GM23338 (cell line): ENCODE measurements around the gene ZFYVE28. TPM values are rescaled to one million over a fixed set of nuclear protein-coding genes. Genes with fewer than 3 reads are reported as not detected.

ENCODE experiments used
- ATAC-seq: fragments of 200-7000 bp; cut with Tn5 transposase; 3 replicates; pipeline ENCODE4 v1.9.1; 2020
- DNase-seq: peaks from one replicate; pipeline ENCODE4 v3.0.0-alpha.2; 2015; ENCODE audit warnings: low spot score
- H2AFZ ChIP-seq: fragments of 200-600 bp; sonication (generic); 2 replicates; pipeline ENCODE4 v1.8.0; 2016; ENCODE audit warnings: antibody characterized with exemption, mild to moderate bottlenecking, moderate library complexity
- H3F3A ChIP-seq: fragments of 200-600 bp; sonication (generic); replicated peaks from 2 replicates; pipeline ENCODE4 v1.8.0; 2017; ENCODE audit warnings: antibody characterized with exemption, mixed run types, low read depth
- H3K27ac ChIP-seq: fragments of 200-600 bp; sonication (generic); 2 replicates; pipeline ENCODE4 v1.6.1; 2016; ENCODE audit warnings: low read depth
- H3K27me3 ChIP-seq: fragments of 200-600 bp; sonication (generic); 2 replicates; pipeline ENCODE4 v1.8.0; 2016; ENCODE audit warnings: mild to moderate bottlenecking, mixed run types, moderate library complexity; ENCODE audit not compliant: insufficient read depth
- H3K36me3 ChIP-seq: fragments of 200-600 bp; sonication (generic); 2 replicates; pipeline ENCODE4 v1.8.0; 2016; ENCODE audit warnings: mild to moderate bottlenecking; ENCODE audit not compliant: insufficient read depth
- H3K4me1 ChIP-seq: fragments of 200-600 bp; sonication (generic); 2 replicates; pipeline ENCODE4 v1.8.0; 2016; ENCODE audit warnings: mild to moderate bottlenecking, moderate library complexity; ENCODE audit not compliant: insufficient read depth
- H3K4me2 ChIP-seq: fragments of 200-600 bp; sonication (generic); 2 replicates; pipeline ENCODE4 v1.7.1; 2017; ENCODE audit warnings: mixed run types
- H3K4me3 ChIP-seq: fragments of 200-600 bp; sonication (generic); 2 replicates; pipeline ENCODE4 v1.6.1; 2016; ENCODE audit warnings: mixed run types
- H3K79me2 ChIP-seq: fragments of 200-600 bp; sonication (generic); replicated peaks from 2 replicates; pipeline ENCODE4 v1.8.0; 2017; ENCODE audit warnings: mild to moderate bottlenecking; ENCODE audit not compliant: insufficient read depth
- H3K9me2 ChIP-seq: fragments of 200-600 bp; sonication (generic); 2 replicates; pipeline ENCODE4 v1.8.0; 2017; ENCODE audit not compliant: insufficient read depth
- H4K20me1 ChIP-seq: fragments of 200-600 bp; sonication (generic); replicated peaks from 2 replicates; pipeline ENCODE4 v1.8.0; 2017; ENCODE audit warnings: mild to moderate bottlenecking; ENCODE audit not compliant: insufficient read depth
- H3K27ac Mint-ChIP-seq: 2 replicates; pipeline ENCODE4 v1.8.0; 2020; ENCODE audit warnings: inconsistent platforms, mild to moderate bottlenecking, moderate library complexity, mixed read lengths
- H3K27me3 Mint-ChIP-seq: 3 replicates; pipeline ENCODE4 v1.8.0; 2022; ENCODE audit warnings: low read depth, mild to moderate bottlenecking, moderate library complexity, mixed read lengths, inconsistent platforms; ENCODE audit not compliant: insufficient read depth, poor library complexity
- H3K36me3 Mint-ChIP-seq: 3 replicates; pipeline ENCODE4 v1.8.0; 2021; ENCODE audit warnings: low read depth, mild to moderate bottlenecking, inconsistent platforms, moderate library complexity, mixed read lengths
- H3K4me1 Mint-ChIP-seq: 3 replicates; pipeline ENCODE4 v1.8.0; 2020; ENCODE audit warnings: mild to moderate bottlenecking, inconsistent platforms, mixed read lengths
- H3K4me3 Mint-ChIP-seq: 3 replicates; pipeline ENCODE4 v1.8.0; 2021; ENCODE audit warnings: moderate library complexity, mild to moderate bottlenecking, inconsistent platforms, mixed read lengths
- H3K9me3 Mint-ChIP-seq: 3 replicates; pipeline ENCODE4 v1.8.0; 2020; ENCODE audit warnings: moderate library complexity, mild to moderate bottlenecking, inconsistent platforms, mixed read lengths
- CREB1 ChIP-seq: fragments of 250-450 bp; sonication (Bioruptor Pico); IDR thresholded peaks from 2 replicates; pipeline ENCODE4 v1.5.0; 2020; ENCODE audit warnings: low read depth, mild to moderate bottlenecking, moderate library complexity
- EZH2 ChIP-seq: fragments of 200-600 bp; sonication (generic); IDR thresholded peaks from one replicate; pipeline ENCODE4 v1.8.0; 2017; ENCODE audit warnings: antibody characterized with exemption, mild to moderate bottlenecking, low read depth; ENCODE audit not compliant: unreplicated experiment
- EZH2phosphoT487 ChIP-seq: fragments of 200-600 bp; sonication (generic); IDR thresholded peaks from one replicate; pipeline ENCODE4 v1.8.1; 2018; ENCODE audit warnings: antibody characterized with exemption; ENCODE audit not compliant: unreplicated experiment
- polyA plus RNA-seq: library from polyadenylated mRNA; unstranded; fragments of >200 nt; fragmentation: Nextera tagmentation; extraction: Ambion mirVana; gene quantifications from 2 replicates; pipeline ENCODE4 v1.2.1, GENCODE V29; 2016
- total RNA-seq: library from RNA; depleted of rRNA; stranded (reverse); fragments of >200 nt; shearing (Covaris generic); gene quantifications from 2 replicates; pipeline ENCODE4 v1.2.3, GENCODE V29; 2014
- TF ChIP-seq, protein P1 (sequence below): IDR thresholded peaks from one replicate; pipeline ENCODE4 v1.6.1; 2018; ENCODE audit warnings: antibody characterized with exemption; ENCODE audit not compliant: unreplicated experiment
- TF ChIP-seq, protein P2 (sequence below): fragments of 250-450 bp; sonication (Bioruptor Pico); IDR thresholded peaks from 2 replicates; pipeline ENCODE4 v1.5.0; 2020; ENCODE audit warnings: mild to moderate bottlenecking, moderate library complexity
- TF ChIP-seq, protein P3 (sequence below), 2 experiments: fragments of 200-600 bp in 1 of 2; sonication (generic) in 1 of 2; conservative IDR thresholded peaks; 2 replicates each; pipeline versions ENCODE4 v1.5.1 to v1.6.1; 2016 to 2017; ENCODE audit warnings: antibody characterized with exemption in 2 of 2, low read depth in 2 of 2, mild to moderate bottlenecking in 2 of 2, moderate library complexity in 1 of 2

Gene ZFYVE28
- total and polyA plus RNA-seq, 2 experiments from 2014 or later, result 2.6 to 4.6 TPM

DNA sequence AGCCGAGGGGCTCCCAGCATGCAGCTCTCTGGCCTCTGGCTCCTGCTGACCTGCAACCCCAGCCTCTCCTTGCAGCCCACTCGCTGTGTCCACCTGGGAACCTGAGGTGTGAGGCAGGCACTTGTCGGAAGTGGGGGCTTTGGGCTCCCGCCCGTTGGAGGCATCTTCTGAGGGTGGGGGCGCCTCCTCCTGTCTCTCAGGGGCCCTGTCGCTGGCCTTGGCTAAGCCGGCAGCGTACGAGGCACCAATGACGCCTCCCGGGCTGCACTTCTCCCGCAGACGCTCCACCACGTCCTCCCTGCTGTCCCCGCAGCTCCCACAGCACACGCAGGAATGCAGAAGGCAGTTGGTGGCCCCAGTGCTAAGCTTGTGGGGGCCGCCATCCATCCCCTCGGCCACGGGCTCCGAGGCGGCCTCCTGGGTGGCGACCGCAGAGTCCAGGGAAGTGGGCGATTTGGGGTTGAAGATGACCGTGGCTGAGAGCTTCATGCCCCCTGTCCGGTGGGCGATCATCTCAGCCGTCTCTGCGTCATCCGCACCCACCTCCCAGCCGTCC is 114.0 kb downstream of the ZFYVE28 start:
- H3K36me3 Mint-ChIP-seq, result peaks cover 6% of the 10 kb centered on the region; the same call in 2 of the 3 replicates
- no peaks in the 10 kb centered on the region for H4K20me1 ChIP-seq
- no peak overlapping the region for H3K27ac ChIP-seq
- peaks cover 7% of the 10 kb centered on the region for H3K27me3 Mint-ChIP-seq
- H3K9me3 Mint-ChIP-seq, result peaks cover 22% of the 10 kb centered on the region
- H3F3A ChIP-seq, result no peaks in the 10 kb centered on the region
- H3K9me2 ChIP-seq, result no peaks in the 10 kb centered on the region
- H3K79me2 ChIP-seq, result no peaks in the 10 kb centered on the region
- peaks cover 2% of the 10 kb centered on the region; the same call in 1 of the 3 replicates for H3K4me1 Mint-ChIP-seq
- H3K4me1 ChIP-seq, result no peaks in the 10 kb centered on the region
- no peak overlapping the region for H3K4me2 ChIP-seq
- TF ChIP-seq, protein P1, sequence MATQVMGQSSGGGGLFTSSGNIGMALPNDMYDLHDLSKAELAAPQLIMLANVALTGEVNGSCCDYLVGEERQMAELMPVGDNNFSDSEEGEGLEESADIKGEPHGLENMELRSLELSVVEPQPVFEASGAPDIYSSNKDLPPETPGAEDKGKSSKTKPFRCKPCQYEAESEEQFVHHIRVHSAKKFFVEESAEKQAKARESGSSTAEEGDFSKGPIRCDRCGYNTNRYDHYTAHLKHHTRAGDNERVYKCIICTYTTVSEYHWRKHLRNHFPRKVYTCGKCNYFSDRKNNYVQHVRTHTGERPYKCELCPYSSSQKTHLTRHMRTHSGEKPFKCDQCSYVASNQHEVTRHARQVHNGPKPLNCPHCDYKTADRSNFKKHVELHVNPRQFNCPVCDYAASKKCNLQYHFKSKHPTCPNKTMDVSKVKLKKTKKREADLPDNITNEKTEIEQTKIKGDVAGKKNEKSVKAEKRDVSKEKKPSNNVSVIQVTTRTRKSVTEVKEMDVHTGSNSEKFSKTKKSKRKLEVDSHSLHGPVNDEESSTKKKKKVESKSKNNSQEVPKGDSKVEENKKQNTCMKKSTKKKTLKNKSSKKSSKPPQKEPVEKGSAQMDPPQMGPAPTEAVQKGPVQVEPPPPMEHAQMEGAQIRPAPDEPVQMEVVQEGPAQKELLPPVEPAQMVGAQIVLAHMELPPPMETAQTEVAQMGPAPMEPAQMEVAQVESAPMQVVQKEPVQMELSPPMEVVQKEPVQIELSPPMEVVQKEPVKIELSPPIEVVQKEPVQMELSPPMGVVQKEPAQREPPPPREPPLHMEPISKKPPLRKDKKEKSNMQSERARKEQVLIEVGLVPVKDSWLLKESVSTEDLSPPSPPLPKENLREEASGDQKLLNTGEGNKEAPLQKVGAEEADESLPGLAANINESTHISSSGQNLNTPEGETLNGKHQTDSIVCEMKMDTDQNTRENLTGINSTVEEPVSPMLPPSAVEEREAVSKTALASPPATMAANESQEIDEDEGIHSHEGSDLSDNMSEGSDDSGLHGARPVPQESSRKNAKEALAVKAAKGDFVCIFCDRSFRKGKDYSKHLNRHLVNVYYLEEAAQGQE, result no peak
- TF ChIP-seq EZH2phosphoT487 (no peak), CREB1 (CRISPR knock-in tag) (no peak), EZH2 (no peak)
- TF ChIP-seq, protein P2, sequence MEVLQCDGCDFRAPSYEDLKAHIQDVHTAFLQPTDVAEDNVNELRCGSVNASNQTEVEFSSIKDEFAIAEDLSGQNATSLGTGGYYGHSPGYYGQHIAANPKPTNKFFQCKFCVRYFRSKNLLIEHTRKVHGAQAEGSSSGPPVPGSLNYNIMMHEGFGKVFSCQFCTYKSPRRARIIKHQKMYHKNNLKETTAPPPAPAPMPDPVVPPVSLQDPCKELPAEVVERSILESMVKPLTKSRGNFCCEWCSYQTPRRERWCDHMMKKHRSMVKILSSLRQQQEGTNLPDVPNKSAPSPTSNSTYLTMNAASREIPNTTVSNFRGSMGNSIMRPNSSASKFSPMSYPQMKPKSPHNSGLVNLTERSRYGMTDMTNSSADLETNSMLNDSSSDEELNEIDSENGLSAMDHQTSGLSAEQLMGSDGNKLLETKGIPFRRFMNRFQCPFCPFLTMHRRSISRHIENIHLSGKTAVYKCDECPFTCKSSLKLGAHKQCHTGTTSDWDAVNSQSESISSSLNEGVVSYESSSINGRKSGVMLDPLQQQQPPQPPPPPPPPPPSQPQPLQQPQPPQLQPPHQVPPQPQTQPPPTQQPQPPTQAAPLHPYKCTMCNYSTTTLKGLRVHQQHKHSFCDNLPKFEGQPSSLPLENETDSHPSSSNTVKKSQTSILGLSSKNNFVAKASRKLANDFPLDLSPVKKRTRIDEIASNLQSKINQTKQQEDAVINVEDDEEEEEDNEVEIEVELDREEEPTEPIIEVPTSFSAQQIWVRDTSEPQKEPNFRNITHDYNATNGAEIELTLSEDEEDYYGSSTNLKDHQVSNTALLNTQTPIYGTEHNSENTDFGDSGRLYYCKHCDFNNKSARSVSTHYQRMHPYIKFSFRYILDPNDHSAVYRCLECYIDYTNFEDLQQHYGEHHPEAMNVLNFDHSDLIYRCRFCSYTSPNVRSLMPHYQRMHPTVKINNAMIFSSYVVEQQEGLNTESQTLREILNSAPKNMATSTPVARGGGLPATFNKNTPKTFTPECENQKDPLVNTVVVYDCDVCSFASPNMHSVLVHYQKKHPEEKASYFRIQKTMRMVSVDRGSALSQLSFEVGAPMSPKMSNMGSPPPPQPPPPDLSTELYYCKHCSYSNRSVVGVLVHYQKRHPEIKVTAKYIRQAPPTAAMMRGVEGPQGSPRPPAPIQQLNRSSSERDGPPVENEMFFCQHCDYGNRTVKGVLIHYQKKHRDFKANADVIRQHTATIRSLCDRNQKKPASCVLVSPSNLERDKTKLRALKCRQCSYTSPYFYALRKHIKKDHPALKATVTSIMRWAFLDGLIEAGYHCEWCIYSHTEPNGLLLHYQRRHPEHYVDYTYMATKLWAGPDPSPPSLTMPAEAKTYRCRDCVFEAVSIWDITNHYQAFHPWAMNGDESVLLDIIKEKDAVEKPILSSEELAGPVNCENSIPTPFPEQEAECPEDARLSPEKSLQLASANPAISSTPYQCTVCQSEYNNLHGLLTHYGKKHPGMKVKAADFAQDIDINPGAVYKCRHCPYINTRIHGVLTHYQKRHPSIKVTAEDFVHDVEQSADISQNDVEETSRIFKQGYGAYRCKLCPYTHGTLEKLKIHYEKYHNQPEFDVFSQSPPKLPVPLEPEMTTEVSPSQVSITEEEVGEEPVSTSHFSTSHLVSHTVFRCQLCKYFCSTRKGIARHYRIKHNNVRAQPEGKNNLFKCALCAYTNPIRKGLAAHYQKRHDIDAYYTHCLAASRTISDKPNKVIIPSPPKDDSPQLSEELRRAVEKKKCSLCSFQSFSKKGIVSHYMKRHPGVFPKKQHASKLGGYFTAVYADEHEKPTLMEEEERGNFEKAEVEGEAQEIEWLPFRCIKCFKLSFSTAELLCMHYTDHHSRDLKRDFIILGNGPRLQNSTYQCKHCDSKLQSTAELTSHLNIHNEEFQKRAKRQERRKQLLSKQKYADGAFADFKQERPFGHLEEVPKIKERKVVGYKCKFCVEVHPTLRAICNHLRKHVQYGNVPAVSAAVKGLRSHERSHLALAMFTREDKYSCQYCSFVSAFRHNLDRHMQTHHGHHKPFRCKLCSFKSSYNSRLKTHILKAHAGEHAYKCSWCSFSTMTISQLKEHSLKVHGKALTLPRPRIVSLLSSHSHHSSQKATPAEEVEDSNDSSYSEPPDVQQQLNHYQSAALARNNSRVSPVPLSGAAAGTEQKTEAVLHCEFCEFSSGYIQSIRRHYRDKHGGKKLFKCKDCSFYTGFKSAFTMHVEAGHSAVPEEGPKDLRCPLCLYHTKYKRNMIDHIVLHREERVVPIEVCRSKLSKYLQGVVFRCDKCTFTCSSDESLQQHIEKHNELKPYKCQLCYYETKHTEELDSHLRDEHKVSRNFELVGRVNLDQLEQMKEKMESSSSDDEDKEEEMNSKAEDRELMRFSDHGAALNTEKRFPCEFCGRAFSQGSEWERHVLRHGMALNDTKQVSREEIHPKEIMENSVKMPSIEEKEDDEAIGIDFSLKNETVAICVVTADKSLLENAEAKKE, result no peak
- TF ChIP-seq, protein P3, sequence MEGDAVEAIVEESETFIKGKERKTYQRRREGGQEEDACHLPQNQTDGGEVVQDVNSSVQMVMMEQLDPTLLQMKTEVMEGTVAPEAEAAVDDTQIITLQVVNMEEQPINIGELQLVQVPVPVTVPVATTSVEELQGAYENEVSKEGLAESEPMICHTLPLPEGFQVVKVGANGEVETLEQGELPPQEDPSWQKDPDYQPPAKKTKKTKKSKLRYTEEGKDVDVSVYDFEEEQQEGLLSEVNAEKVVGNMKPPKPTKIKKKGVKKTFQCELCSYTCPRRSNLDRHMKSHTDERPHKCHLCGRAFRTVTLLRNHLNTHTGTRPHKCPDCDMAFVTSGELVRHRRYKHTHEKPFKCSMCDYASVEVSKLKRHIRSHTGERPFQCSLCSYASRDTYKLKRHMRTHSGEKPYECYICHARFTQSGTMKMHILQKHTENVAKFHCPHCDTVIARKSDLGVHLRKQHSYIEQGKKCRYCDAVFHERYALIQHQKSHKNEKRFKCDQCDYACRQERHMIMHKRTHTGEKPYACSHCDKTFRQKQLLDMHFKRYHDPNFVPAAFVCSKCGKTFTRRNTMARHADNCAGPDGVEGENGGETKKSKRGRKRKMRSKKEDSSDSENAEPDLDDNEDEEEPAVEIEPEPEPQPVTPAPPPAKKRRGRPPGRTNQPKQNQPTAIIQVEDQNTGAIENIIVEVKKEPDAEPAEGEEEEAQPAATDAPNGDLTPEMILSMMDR (conservative IDR thresholded peaks at IDR 0.05; ENCODE audit: low read depth in 2 of 2), result no peak
- H3K4me3 Mint-ChIP-seq, result no peak overlapping the region
- ATAC-seq (no peak), DNase-seq (no peak)
- no peaks in the 10 kb centered on the region for H3K27me3 ChIP-seq
- no peak overlapping the region for H2AFZ ChIP-seq
- no peak overlapping the region for H3K4me3 ChIP-seq
- H3K27ac Mint-ChIP-seq, result no peak overlapping the region
- H3K36me3 ChIP-seq, result no peaks in the 10 kb centered on the region
